GM18861 (cell line): ENCODE data around the gene GRK5.
"Not testable (repeated sequence)": the region's sequence is repeated elsewhere in the genome, so short reads cannot be mapped to it uniquely, and the experiment has no call there.

Experiments used
- ATAC-seq: cut with Tn5 transposase; IDR thresholded peaks from one replicate; pipeline ENCODE4 v1.9.1; 2021; ENCODE audit not compliant: unreplicated experiment

Gene GRK5

DNA sequence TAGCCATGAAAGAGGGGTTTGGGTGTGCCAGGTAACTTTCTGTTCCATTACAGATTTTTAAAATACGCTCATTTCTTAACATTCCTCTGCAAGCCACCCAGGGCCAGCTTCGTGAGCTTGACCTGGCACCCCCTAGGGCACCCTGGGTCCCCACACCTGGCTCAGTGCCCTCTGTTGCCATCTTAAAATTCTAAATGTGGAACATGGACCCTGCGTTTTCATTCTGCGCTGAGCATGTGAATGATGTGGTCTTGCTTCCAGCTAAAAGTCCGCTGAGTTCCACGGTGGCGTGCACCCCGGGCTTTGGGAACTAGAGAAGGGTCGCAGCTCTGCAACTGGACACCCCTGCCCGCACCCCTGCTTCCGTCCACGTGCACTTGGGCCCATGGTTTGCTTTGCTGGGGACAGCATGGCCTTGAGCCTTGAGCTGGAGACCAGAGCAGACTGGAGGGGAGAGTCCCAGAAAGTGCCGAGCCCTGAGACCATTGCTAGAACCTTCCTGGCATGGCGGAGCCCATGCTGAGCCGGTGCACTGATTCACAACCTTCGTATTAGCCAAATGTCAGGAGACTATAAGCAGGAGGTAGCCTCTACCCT is 244.0 kb downstream of the GRK5 start:
- ATAC-seq = no peak

- ATAC-seq = no peak
Observed at GRCh38 chr10:119452396-119452795, 245.0 kb downstream of the GRK5 start.

GRCh38 chr10:119453313-119453712 is 245.9 kb downstream of the GRK5 start:
- no peak for ATAC-seq

GRCh38 chr10:119454316-119454715 is 246.9 kb downstream of the GRK5 start:
- ATAC-seq = no peak

GRCh38 chr10:119454990-119455389 is 247.6 kb downstream of the GRK5 start:
- ATAC-seq = no peak

- ATAC-seq = no peak
Observed at GRCh38 chr10:119455609-119456434, 248.5 kb downstream of the GRK5 start.

GRCh38 chr10:119456435-119456810 is 249.1 kb downstream of the GRK5 start:
- ATAC-seq = no peak

DNA sequence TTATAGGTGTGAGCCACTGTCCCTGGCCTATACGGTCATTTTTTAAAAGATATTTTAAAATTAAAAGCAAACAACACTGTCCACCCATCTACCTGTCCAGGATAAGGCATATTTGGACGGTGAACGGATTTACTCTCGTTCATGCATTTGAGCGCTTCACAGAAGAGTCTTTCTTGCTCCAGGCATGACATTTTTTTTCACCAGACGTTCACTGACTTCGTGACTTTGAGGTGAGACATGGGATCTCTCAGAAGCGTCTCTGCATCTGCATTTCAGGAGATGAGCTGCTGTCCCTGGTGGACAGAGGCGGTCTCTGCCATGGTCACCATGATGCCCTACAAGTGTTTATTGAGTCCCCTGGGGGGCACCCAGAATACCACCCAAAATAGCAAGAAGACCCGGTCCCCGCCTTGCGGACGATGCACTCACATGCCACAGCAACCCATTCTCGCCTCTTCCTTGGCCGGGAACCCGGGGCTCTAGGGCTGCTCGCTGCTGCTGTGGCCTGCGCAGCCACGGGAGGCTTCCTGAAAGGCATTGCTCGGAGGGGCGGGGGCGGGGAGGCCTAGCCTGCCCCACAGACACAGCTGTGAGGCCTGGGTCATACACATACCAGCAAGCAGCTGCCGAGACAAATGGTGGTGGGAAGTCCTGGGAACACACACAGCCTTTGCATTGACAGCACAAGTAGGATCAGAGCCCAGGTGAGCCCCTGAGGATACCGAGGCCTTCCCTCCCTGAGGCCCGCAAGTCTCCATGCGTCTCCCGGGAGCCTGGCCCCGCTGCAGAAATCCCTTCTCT is 250.8 kb downstream of the GRK5 start:
- no peak for ATAC-seq

- no peak for ATAC-seq
Observed at GRCh38 chr10:119459681-119460340, 252.4 kb downstream of the GRK5 start.

DNA sequence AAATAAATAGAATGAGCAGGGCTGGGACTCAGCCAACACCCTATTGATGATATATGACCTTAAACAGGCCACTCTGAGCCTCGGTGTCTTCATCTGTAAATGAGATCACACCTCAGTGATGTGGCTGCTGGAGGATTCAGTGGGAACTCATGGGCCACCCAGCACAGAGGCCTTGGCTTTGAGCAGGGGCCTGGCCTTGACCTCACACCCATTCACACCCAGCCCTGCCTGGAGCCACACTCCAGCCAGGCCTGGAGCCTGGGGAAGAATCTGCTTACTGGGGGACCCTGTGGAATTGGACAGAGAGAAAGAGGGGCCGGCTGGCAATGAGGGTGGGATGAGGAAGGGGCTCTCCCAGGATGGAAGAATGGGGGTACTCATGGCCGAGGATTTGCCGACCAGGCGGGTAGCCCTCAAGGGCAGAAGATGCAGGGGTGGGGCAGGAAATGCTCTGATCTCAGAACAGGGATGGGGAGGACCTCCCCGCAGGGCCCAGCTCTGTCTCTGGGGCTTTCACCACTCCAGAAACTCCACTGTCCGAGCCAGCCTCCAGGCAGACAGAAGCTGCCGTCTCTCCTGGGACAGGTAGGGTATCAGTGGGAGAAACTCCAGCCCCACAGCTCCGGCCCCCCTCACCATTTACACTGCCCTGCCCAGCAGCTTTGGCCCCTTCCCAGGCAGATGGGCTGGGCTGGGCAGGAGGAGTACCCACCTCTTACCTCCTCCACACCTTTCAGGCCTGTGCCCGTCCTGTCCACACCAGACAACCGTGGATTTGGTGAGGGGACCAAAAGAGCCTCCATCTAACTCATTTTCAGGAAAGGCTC is 253.2 kb downstream of the GRK5 start:
- ATAC-seq = no peak

DNA sequence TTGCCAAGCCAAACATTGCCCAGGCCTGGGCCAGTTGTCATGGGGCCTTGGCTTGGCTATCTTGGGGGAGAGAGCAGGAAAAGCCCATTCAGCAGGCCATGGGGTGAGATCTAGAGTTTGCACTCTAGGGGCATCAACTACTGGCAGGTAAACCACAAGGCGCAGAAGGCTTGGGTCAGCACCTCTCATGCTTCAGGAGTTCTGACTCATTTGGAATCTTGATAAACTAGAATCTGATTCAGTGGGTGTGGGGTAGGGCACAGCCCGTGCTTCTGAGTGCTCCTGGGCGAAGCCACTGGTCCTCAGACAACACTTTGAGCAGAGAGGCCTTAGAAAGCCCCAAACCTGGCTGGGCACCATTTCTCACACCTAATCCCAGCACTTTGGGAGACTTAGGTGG is 254.0 kb downstream of the GRK5 start:
- ATAC-seq = peak; percentile 61

- peak; percentile 50 for ATAC-seq
Observed at GRCh38 chr10:119461923-119462322, 254.6 kb downstream of the GRK5 start.

DNA sequence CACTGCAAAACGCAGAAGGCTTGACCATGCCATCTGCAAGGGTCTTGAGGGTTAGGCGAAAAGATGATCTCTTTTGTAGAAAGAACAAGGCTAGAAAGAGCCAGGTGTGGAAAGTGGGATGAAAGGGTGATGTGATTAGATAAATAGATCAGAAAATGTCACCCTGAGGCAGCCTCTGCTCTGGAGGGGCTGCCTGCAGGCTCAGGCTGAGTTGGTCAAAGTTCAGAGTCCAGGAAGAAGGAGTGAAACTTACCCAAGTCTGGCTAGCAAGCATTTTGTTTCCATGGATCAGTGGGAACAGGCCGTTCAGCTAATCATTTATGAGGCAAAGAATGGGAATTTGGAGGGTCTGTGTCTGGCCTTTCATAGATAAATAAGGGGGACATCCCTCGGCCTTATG is 255.4 kb downstream of the GRK5 start:
- ATAC-seq = no peak

GRCh38 chr10:119463195-119463594 is 255.8 kb downstream of the GRK5 start:
- ATAC-seq = not testable (repeated sequence)

DNA sequence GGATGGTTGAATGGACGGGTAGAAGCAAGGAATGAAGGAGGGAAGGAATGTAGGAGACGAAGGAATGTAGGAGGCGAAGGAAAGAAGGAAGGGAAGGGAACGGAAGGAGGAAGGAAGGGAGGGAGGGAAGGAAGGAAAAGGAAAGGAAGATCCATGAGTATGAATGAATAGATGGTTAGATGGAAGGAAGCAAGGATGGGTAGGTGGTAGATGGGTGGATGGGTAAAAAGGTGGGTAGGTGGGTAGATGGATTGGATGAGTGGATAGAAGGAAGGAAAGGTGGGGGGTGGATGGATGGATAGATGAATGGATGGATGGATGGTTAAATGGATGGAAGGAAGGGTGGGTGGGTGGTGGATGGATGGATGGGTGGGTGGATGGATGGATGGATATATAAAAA is 257.7 kb downstream of the GRK5 start:
- no peak for ATAC-seq

- no peak for ATAC-seq
Observed at GRCh38 chr10:119466076-119466475, 258.7 kb downstream of the GRK5 start.

- peak; percentile 56 for ATAC-seq
Observed at GRCh38 chr10:119466655-119467054, 259.3 kb downstream of the GRK5 start.

- ATAC-seq = no peak
Observed at GRCh38 chr10:119468542-119469324, 261.4 kb downstream of the GRK5 start.

DNA sequence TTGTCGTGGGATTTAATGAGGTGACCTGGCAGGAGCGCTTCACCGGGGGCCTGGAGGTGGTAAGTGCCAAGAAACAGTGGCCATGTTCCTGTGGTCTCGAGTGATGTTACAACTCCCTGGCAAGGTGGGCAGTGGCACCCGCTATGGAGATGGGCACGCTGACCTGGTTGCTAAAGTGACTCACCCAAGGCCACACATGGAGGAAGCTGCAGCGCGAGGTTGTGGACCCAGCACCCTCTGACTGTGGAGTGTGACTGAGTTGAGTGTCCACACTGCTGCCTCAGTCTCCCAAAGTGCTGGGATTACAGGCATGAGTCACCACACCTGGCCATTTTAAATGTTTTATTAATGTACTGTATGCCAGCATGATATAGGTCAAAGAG is 261.9 kb downstream of the GRK5 start:
- ATAC-seq = no peak

DNA sequence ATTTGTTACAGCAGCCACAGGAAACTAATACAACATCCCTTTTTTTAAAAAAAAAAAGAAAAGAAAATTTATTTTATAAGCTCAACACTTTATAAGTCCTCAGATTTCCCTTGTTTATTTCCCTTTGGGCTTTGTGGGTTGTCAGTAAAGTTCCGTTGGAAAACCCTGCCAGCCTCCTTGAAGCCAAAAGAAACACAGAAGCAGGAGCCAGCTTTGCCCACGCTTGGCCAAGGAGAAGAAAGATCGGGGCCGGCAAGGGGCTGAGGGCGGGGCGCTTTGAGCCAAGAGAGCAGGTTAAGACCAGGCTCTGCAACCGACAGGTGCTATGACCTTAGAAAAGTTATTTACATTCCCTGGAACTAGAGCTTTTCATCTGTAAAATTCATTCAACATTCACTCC is 262.5 kb downstream of the GRK5 start:
- no peak for ATAC-seq
